HL-60/S4 treated with retinoic acid at 250 ng/mL for 4 days and 3 days (cell line): ENCODE measurements around the gene SULF2.

Experiments used
- in situ Hi-C: fragments of 300-500 bp; cut with MboI; formaldehyde crosslinking; loops from 2 replicates; pipeline ENCODE4 v1.7.0; 2022; ENCODE audit warnings: low sequenced_read_pairs

SULF2 gene

GRCh38 chr20:47765271-47765670 lies 20.0 kb downstream of the SULF2 start:
- in situ Hi-C loops: no loop called here

- in situ Hi-C loops: no loop called here
Observed at GRCh38 chr20:47764154-47764733, 21.0 kb downstream of the SULF2 start.

- in situ Hi-C loops: no loop called here
Observed at GRCh38 chr20:47762699-47763268, 22.5 kb downstream of the SULF2 start.

GRCh38 chr20:47761482-47762047 lies 23.7 kb downstream of the SULF2 start:
- in situ Hi-C loops: no loop called here

- in situ Hi-C loops: no loop called here
Observed at GRCh38 chr20:47760686-47761481, 24.4 kb downstream of the SULF2 start.

GRCh38 chr20:47758517-47759450 lies 26.5 kb downstream of the SULF2 start:
- in situ Hi-C loops: no loop called here

- in situ Hi-C loops: no loop called here
Observed at GRCh38 chr20:47757145-47758035, 27.9 kb downstream of the SULF2 start.

GRCh38 chr20:47754946-47755652 lies 30.2 kb downstream of the SULF2 start:
- in situ Hi-C loops: no loop called here

GRCh38 chr20:47754388-47754715 lies 30.9 kb downstream of the SULF2 start:
- in situ Hi-C loops: no loop called here

- in situ Hi-C loops: no loop called here
Observed at GRCh38 chr20:47753576-47754387, 31.5 kb downstream of the SULF2 start.

GRCh38 chr20:47751449-47751848 lies 33.8 kb downstream of the SULF2 start:
- in situ Hi-C loops: no loop called here

GRCh38 chr20:47749339-47749738 lies 35.9 kb downstream of the SULF2 start:
- in situ Hi-C loops: no loop called here

GRCh38 chr20:47748823-47749222 lies 36.5 kb downstream of the SULF2 start:
- in situ Hi-C loops: no loop called here

GRCh38 chr20:47748069-47748468 lies 37.2 kb downstream of the SULF2 start:
- in situ Hi-C loops: no loop called here

- in situ Hi-C loops: no loop called here
Observed at GRCh38 chr20:47747669-47748031, 37.6 kb downstream of the SULF2 start.

- in situ Hi-C loops: no loop called here
Observed at GRCh38 chr20:47744803-47745202, 40.5 kb downstream of the SULF2 start.

- in situ Hi-C loops: no loop called here
Observed at GRCh38 chr20:47743671-47744070, 41.6 kb downstream of the SULF2 start.
